A673 (cell line): ENCODE measurements around the gene CLUH. TPM values are rescaled to one million over a fixed set of nuclear protein-coding genes. Genes with fewer than 3 reads are reported as not detected.
"Not testable (repeated sequence)": the region's sequence is repeated elsewhere in the genome, so short reads cannot be mapped to it uniquely, and the experiment has no call there.

Experiments
- BruUV-seq: library from RNA; stranded (reverse); fragments of 400-500 nt; replicated peaks from 2 replicates; lab custom pipeline; 2021; lab: Mats Ljungman, UMichigan
- CTCF ChIA-PET: fragments of 300-600 bp; sonication (Branson Sonifier 250); formaldehyde crosslinking; loops from one replicate; lab custom pipeline; 2022; ENCODE audit warnings: antibody characterized with exemption; lab: Charles Lee
- POLR2A ChIA-PET: fragments of 300-600 bp; sonication (Branson Sonifier 250); formaldehyde crosslinking; loops from one replicate; lab custom pipeline; 2022; ENCODE audit warnings: antibody characterized with exemption; ENCODE audit not compliant: low non-redundant PET; lab: Charles Lee
- DNase-seq: peaks from one replicate; pipeline ENCODE4 v3.0.0-alpha.2; 2015; ENCODE audit warnings: low spot score
- H3K27ac ChIP-seq: fragments of 200-600 bp; sonication (generic); 2 replicates; pipeline ENCODE4 v1.5.1; 2016; ENCODE audit warnings: mixed run types, low read depth, mild to moderate bottlenecking, mixed read lengths, antibody characterized with exemption, low read length; ENCODE audit not compliant: poor library complexity, severe bottlenecking
- H3K27me3 ChIP-seq: fragments of 200-600 bp; sonication (generic); replicated peaks from 2 replicates; pipeline ENCODE4 v1.6.1; 2017; ENCODE audit warnings: mixed run types, low read depth, mild to moderate bottlenecking, mixed read lengths, antibody characterized with exemption, low read length; ENCODE audit not compliant: insufficient read depth, poor library complexity
- H3K36me3 ChIP-seq: fragments of 200-600 bp; sonication (generic); 2 replicates; pipeline ENCODE4 v1.6.1; 2016; ENCODE audit warnings: mixed run types, mild to moderate bottlenecking, mixed read lengths, antibody characterized with exemption, low read length; ENCODE audit not compliant: insufficient read depth, poor library complexity, severe bottlenecking
- H3K4me1 ChIP-seq: fragments of 200-600 bp; sonication (generic); 2 replicates; pipeline ENCODE4 v1.6.1; 2017; ENCODE audit warnings: mixed run types, mild to moderate bottlenecking, mixed read lengths, antibody characterized with exemption, low read length; ENCODE audit not compliant: insufficient read depth, poor library complexity, severe bottlenecking
- H3K4me3 ChIP-seq: fragments of 200-600 bp; sonication (generic); 2 replicates; pipeline ENCODE4 v1.5.1; 2016; ENCODE audit warnings: low read depth, mixed run types, mild to moderate bottlenecking, mixed read lengths, low read length; ENCODE audit not compliant: poor library complexity, severe bottlenecking
- H3K9me3 ChIP-seq: fragments of 200-600 bp; sonication (generic); 2 replicates; pipeline ENCODE4 v1.6.1; 2016; ENCODE audit warnings: mixed run types, low read depth, mild to moderate bottlenecking, mixed read lengths, antibody characterized with exemption, low read length; ENCODE audit not compliant: poor library complexity, severe bottlenecking
- EZH2 ChIP-seq: fragments of 200-600 bp; sonication (generic); IDR thresholded peaks from 2 replicates; pipeline ENCODE4 v1.6.1; 2017; ENCODE audit warnings: borderline replicate concordance, low read depth, mild to moderate bottlenecking, mixed read lengths, antibody characterized with exemption, low read length; ENCODE audit not compliant: poor library complexity, severe bottlenecking
- intact Hi-C: fragments of 100-400 bp; cut with micrococcal nuclease; formaldehyde crosslinking; loops from one replicate; pipeline ENCODE4 v1.10.0; 2022; ENCODE audit not compliant: unreplicated experiment
- total RNA-seq: library from RNA; stranded (reverse); gene quantifications from 2 replicates; pipeline ENCODE4 v1.2.3, GENCODE V29; 2021
- TF ChIP-seq, protein P1 (sequence below): fragments of 300-800, 200-600 bp; sonication (generic); conservative IDR thresholded peaks from 2 replicates; pipeline ENCODE4 v1.5.1; 2017; ENCODE audit warnings: low read depth, mild to moderate bottlenecking, antibody characterized with exemption, low read length, moderate library complexity, mixed read lengths

CLUH gene
- total RNA-seq, 1 experiment from 2014 or later = 162 TPM

DNA sequence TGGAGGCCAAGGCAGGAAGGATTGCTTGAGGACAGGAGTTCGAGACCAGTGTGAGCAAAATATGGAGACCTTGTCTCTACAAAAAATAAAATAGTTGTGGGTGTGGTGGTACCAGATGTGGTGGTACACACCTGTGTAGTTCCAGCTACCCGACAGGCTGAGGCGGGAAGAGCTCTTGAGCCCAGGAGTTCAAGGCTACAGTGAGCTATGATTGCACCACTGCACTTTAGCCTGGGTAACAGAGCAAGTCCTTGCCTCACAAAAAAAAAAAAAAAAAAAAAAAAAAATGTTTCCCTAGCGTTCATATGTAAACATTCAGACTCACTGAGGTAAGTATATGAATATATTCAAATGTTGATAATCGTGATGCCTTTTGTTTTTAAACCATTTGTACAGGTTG is 39.5 kb downstream of the CLUH start:
- Histone ChIP-seq H3K4me3 (no peak overlapping the region), H3K4me1 (no peaks in the 10 kb centered on the region), H3K9me3 (no peaks in the 10 kb centered on the region), H3K36me3 (peaks cover 83% of the 10 kb centered on the region), H3K27ac (no peak overlapping the region), H3K27me3 (no peaks in the 10 kb centered on the region)
- ChIA-PET CTCF (no interaction called here), POLR2A (no interaction called here)
- no peak for DNase-seq
- BruUV-seq = no TSS peak
- intact Hi-C loops = loop anchor here (10.0 kb wide), 2 partner anchors 157 to 247 kb away; partner anchors contain the start of gene METTL16
- TF ChIP-seq, protein P1, sequence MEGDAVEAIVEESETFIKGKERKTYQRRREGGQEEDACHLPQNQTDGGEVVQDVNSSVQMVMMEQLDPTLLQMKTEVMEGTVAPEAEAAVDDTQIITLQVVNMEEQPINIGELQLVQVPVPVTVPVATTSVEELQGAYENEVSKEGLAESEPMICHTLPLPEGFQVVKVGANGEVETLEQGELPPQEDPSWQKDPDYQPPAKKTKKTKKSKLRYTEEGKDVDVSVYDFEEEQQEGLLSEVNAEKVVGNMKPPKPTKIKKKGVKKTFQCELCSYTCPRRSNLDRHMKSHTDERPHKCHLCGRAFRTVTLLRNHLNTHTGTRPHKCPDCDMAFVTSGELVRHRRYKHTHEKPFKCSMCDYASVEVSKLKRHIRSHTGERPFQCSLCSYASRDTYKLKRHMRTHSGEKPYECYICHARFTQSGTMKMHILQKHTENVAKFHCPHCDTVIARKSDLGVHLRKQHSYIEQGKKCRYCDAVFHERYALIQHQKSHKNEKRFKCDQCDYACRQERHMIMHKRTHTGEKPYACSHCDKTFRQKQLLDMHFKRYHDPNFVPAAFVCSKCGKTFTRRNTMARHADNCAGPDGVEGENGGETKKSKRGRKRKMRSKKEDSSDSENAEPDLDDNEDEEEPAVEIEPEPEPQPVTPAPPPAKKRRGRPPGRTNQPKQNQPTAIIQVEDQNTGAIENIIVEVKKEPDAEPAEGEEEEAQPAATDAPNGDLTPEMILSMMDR = no peak
- TF ChIP-seq EZH2 = no peak

DNA sequence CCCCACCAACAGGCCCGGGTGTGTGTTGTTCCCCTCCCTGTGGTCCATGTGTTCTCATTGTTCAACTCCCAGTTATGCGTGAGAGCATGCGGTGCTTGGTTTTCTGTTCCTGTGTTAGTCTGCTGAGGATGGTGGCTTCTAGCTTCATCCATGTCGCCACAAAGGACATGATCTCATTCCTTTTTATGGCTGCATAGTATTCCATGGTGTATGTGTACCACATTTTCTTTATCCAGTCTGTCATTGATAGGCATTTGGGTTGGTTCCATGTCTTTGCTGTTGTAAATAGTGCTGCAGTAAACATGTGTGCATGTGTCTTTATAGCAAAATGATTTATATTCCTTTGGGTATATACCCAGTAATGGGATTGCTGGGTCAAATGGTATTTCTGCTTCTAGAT is 51.2 kb downstream of the CLUH start:
- H3K4me1 ChIP-seq, POLR2A ChIA-PET, DNase-seq, H3K27ac ChIP-seq, CTCF ChIA-PET, BruUV-seq, H3K4me3 ChIP-seq, intact Hi-C loops, H3K27me3 ChIP-seq, H3K9me3 ChIP-seq, H3K36me3 ChIP-seq: not testable (repeated sequence)

GRCh38 chr17:2659337-2659736 is 52.2 kb downstream of the CLUH start:
- H3K4me1 ChIP-seq, H3K27ac ChIP-seq, H3K4me3 ChIP-seq, intact Hi-C loops, H3K27me3 ChIP-seq, H3K36me3 ChIP-seq, H3K9me3 ChIP-seq, BruUV-seq: not testable (repeated sequence)
- CTCF ChIA-PET = interaction anchor here (0.6 kb wide), 2 partner anchors 12 to 21 kb away, joined by 3 to 6 read pairs; no protein-coding TSS in a partner anchor
- peak; percentile 12 for DNase-seq
- POLR2A ChIA-PET = interaction anchor here (0.6 kb wide), 1 partner anchor 59 kb away, joined by 3 read pairs; no protein-coding TSS in a partner anchor

DNA sequence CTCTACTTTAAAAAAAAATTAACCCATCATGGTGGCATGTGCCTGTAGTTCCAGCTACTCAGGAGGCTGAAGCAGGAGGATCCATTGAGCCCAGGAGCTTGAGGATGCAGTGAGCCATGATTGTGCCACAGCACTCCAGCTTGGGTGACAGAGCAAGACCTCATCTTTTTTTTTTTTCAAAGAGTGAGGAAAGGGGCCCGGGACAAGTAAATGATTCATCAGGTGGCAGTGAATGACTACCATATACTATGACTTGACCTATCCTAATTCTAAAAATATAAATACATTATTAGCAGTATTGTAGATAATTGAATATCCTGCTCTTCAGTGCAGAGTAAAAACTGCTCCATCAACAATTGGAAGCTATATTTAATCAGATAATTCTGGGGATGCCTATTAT is 55.3 kb downstream of the CLUH start:
- CTCF ChIA-PET = no interaction called here
- no peak overlapping the region for H3K4me3 ChIP-seq
- no peaks in the 10 kb centered on the region for H3K9me3 ChIP-seq
- no peaks in the 10 kb centered on the region for H3K4me1 ChIP-seq
- intact Hi-C loops = no loop called here
- no peaks in the 10 kb centered on the region for H3K27me3 ChIP-seq
- peaks cover 8% of the 10 kb centered on the region for H3K36me3 ChIP-seq
- H3K27ac ChIP-seq = no peak overlapping the region
- no TSS peak for BruUV-seq
- POLR2A ChIA-PET = no interaction called here
- DNase-seq = no peak
- TF ChIP-seq EZH2 = no peak
- TF ChIP-seq, protein P1 = no peak
